OCI-M2 (cell line): Measurements from ENCODE around the gene GALNS.
"Not testable (repeated sequence)": the region's sequence is repeated elsewhere in the genome, so short reads cannot be mapped to it uniquely, and the experiment has no call there.

Experiments
- DNase-seq: peaks from one replicate; lab custom pipeline; 2025; ENCODE audit not compliant: unreplicated experiment; lab: John Stamatoyannopoulos, UW

The GALNS gene

GRCh38 chr16:88772871-88773811, 83.6 kb downstream of the GALNS start:
- no peak for DNase-seq

DNA sequence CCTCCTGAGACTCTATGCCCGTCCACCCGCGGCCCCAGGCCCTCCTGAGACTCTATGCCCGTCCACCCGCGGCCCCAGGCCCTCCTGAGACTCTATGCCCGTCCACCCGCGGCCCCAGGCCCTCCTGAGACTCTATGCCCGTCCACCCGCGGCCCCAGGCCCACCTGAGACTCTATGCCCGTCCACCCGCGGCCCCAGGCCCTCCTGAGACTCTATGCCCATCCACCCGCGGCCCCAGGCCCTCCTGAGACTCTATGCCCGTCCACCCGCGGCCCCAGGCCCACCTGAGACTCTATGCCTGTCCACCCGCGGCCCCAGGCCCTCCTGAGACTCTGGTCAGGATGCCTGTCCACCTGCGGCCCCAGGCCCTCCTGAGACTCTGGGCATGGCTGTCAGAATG, 85.0 kb downstream of the GALNS start:
- DNase-seq, result not testable (repeated sequence)

- no peak for DNase-seq
These were observed 85.4 kb downstream of the GALNS start for GRCh38 chr16:88771294-88771772.

DNA sequence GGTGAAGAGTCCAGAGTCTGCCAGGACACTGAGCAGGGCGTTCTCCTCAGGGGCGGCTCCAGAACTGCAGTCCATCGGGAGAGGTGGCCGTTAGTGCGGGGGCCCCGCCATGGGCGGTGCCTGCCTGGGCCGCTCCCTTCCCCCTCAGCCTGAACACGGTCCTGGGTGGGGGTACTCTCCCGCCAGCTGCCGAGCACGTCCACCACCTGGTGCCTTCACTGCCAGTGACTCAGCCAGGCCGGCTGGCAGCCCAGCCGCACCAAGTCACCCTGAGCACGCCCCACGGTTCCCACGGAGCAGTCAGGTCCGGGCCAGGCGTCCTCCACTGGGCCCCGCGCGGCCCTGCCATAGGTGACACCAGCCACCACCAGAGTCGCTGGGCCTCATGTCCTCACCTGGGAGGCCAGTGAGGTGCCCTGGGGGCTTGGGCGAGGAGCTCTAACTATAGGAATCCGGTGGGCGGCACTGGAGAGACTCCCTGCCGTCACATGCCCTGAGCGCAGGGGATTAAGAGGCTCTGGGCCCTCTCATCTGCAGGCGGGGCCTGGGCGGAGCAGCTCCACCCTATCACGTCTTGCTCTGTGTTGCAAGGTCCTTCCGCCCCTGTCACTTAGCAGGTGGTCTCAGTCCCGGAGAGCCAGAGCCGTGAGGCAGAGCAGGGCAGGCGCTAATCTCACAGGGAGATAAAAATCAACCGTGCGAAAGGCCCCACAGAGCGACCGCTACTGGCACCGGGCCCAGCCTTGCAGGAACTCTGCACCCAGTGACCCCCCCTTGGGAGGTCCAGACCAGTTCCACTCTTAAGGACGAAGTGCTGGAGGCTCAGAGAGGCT, 86.1 kb downstream of the GALNS start:
- DNase-seq, result no peak

DNA sequence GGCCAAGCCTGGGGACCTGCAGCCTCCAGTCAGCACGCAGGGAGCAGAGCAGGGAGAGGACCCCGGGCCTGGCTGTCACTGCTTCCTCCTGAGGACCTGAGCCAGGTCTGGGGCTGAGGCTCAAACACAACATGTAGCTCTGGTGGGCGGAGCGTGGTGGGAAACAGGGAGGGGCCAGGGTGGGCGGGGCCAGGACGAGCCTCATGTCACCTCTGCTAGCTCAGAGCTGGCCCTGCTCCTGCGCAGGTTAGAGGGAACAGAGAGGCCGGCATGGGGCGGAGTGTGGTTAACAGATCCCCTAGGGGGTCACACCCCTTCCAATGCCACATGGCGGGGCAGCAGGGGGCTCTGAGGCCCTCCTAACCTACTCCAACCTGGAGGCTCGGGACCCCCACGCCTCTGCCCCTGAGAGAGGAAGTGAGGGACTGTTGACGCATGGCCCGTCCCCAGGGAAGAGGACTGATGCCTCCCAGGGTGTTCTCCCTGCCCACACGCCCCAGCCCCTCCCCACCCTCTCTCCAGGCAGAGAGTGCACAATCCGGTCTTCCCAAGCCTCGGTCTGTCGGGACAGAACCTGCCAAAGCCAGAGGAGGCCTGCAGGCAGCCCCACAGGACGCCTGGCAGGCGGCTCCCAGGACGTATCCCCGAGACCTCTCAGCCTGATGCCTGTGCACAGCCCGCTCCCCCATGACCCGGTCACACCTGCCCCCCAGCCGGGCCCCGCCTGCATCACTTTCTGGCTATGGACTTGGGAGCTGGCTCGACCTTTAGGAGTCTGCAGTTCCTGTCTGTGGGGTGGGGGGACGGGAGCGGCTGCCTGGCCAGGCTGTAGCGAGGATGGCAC, 86.9 kb downstream of the GALNS start:
- no peak for DNase-seq

GRCh38 chr16:88768071-88768783, 88.5 kb downstream of the GALNS start:
- no peak for DNase-seq

GRCh38 chr16:88767546-88768070, 89.1 kb downstream of the GALNS start:
- DNase-seq, result no peak

GRCh38 chr16:88766975-88767374, 89.8 kb downstream of the GALNS start:
- DNase-seq, result no peak

DNA sequence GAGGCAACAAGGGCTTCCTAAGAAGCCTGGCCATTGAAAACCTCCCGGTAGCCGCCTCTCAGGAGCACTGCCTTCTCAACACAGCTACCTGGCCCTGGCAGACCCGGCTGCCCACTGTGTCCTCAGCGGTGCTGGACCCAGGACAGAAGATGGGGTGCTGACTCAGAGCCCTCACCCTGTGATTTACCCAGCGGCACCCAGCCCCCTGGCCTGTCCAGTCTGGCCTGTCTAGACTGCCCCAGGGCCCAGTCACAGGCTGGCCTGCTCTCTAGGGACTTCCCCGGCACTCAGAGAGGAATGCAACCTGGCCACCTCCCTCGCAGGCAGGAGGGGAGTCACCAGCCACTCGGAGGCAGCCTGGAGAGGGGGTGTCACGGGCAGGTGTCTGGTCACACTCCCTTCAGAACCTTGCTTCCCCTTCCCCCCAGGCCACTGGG, 91.8 kb downstream of the GALNS start:
- DNase-seq, result no peak

DNA sequence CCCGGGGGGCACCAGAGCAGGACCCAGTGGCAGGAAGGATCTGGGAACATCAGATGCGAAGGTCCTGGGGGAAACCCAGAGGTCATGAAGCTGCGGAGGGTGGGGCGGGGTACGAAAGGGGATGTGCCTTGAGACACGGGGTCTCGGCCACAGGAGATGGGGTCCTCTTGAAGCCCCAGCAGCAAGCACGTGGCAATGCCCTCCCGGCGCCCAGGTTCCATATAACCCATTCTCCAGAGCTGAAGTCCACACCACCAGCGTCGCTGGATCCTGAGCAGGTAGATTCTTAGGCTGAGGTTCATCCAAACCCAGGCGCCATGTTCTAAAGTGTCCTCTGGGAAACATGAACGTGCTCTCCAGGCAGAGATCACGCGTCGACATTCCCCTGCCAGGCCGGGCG, 92.7 kb downstream of the GALNS start:
- DNase-seq, result no peak
